ENCODE data around the gene VPS13D. TPM values are rescaled to one million over a fixed set of nuclear protein-coding genes. Genes with fewer than 3 reads are reported as not detected.

Gene VPS13D
- total RNA-seq, 1 experiment from 2014 or later: 29.0 TPM

DNA sequence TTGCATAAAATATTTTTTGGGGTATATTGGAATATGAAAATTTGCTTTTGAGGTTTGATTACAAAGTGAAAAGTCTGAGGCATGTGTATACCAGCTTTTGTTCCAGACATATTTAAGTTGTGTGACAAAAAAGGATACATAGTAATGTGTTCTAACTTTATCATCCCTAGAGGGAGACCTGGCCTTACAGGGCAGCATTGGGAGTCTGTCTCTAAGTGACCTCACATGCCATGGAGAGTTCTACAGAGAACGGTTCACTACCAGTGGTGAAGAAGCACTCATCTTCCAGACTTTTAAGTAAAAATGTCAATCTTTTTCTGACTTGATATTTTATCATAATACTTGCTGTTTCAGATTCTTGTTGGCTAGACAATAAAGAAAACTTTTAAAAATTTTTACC, 61.0 kb downstream of the VPS13D start (continued):
- TF ChIP-seq, protein P1, sequence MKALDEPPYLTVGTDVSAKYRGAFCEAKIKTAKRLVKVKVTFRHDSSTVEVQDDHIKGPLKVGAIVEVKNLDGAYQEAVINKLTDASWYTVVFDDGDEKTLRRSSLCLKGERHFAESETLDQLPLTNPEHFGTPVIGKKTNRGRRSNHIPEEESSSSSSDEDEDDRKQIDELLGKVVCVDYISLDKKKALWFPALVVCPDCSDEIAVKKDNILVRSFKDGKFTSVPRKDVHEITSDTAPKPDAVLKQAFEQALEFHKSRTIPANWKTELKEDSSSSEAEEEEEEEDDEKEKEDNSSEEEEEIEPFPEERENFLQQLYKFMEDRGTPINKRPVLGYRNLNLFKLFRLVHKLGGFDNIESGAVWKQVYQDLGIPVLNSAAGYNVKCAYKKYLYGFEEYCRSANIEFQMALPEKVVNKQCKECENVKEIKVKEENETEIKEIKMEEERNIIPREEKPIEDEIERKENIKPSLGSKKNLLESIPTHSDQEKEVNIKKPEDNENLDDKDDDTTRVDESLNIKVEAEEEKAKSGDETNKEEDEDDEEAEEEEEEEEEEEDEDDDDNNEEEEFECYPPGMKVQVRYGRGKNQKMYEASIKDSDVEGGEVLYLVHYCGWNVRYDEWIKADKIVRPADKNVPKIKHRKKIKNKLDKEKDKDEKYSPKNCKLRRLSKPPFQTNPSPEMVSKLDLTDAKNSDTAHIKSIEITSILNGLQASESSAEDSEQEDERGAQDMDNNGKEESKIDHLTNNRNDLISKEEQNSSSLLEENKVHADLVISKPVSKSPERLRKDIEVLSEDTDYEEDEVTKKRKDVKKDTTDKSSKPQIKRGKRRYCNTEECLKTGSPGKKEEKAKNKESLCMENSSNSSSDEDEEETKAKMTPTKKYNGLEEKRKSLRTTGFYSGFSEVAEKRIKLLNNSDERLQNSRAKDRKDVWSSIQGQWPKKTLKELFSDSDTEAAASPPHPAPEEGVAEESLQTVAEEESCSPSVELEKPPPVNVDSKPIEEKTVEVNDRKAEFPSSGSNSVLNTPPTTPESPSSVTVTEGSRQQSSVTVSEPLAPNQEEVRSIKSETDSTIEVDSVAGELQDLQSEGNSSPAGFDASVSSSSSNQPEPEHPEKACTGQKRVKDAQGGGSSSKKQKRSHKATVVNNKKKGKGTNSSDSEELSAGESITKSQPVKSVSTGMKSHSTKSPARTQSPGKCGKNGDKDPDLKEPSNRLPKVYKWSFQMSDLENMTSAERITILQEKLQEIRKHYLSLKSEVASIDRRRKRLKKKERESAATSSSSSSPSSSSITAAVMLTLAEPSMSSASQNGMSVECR (CRISPR knock-in tag; IDR thresholded peaks at IDR 0.05; ENCODE audit: borderline replicate concordance): no peak
- TF ChIP-seq TEAD1 (CRISPR knock-in tag; IDR thresholded peaks at IDR 0.05) (no peak), PRRX2 (CRISPR knock-in tag; IDR thresholded peaks at IDR 0.05) (no peak)

DNA sequence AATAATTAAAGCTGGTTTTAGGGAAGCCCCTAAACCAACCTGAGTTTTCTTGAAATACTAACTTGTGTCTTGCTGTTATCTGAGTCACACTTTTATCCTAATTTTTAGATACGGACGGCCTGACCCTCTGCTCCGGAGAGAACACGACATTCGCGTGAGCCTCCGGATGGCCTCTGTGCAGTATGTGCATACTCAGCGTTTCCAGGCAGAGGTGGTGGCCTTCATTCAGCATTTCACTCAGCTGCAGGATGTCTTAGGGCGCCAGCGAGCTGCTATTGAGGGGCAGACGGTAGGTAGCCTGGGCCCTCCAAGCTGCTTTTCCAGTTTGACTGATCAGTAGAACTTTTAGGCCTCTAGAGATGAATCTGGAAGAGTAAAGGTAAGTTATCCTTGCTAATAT, 63.6 kb downstream of the VPS13D start:
- Mint-ChIP-seq H3K27ac (no peak overlapping the region), H3K9me3 (no peaks in the 10 kb centered on the region), H3K36me3 (peaks cover 7% of the 10 kb centered on the region), H3K4me3 (no peak overlapping the region), H3K4me1 (no peaks in the 10 kb centered on the region), H3K27me3 (ENCODE audit: low read depth) (no peaks in the 10 kb centered on the region)
- ChIA-PET POLR2A (no interaction called here), CTCF (interaction anchor here (0.5 to 2.4 kb wide), 3 partner anchors 18 to 46 kb away, joined by 3 to 24 read pairs (median 5); no protein-coding TSS in a partner anchor)
- DNase-seq (ENCODE audit: low spot score): no peak
- ATAC-seq: no peak
- no peak for TF ChIP-seq ZNF232 (CRISPR knock-in tag; IDR thresholded peaks at IDR 0.05)
- TF ChIP-seq, protein P2, sequence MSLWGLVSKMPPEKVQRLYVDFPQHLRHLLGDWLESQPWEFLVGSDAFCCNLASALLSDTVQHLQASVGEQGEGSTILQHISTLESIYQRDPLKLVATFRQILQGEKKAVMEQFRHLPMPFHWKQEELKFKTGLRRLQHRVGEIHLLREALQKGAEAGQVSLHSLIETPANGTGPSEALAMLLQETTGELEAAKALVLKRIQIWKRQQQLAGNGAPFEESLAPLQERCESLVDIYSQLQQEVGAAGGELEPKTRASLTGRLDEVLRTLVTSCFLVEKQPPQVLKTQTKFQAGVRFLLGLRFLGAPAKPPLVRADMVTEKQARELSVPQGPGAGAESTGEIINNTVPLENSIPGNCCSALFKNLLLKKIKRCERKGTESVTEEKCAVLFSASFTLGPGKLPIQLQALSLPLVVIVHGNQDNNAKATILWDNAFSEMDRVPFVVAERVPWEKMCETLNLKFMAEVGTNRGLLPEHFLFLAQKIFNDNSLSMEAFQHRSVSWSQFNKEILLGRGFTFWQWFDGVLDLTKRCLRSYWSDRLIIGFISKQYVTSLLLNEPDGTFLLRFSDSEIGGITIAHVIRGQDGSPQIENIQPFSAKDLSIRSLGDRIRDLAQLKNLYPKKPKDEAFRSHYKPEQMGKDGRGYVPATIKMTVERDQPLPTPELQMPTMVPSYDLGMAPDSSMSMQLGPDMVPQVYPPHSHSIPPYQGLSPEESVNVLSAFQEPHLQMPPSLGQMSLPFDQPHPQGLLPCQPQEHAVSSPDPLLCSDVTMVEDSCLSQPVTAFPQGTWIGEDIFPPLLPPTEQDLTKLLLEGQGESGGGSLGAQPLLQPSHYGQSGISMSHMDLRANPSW (CRISPR knock-in tag; conservative IDR thresholded peaks at IDR 0.05; ENCODE audit: low read depth): no peak
- TF ChIP-seq, protein P3, sequence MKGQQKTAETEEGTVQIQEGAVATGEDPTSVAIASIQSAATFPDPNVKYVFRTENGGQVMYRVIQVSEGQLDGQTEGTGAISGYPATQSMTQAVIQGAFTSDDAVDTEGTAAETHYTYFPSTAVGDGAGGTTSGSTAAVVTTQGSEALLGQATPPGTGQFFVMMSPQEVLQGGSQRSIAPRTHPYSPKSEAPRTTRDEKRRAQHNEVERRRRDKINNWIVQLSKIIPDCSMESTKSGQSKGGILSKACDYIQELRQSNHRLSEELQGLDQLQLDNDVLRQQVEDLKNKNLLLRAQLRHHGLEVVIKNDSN (CRISPR knock-in tag; IDR thresholded peaks at IDR 0.05): no peak
- TF ChIP-seq ZNF396 (CRISPR knock-in tag; IDR thresholded peaks at IDR 0.05; ENCODE audit: borderline replicate concordance): no peak
- no peak for TF ChIP-seq NFATC4 (CRISPR knock-in tag; IDR thresholded peaks at IDR 0.05)
- TF ChIP-seq, protein P4, sequence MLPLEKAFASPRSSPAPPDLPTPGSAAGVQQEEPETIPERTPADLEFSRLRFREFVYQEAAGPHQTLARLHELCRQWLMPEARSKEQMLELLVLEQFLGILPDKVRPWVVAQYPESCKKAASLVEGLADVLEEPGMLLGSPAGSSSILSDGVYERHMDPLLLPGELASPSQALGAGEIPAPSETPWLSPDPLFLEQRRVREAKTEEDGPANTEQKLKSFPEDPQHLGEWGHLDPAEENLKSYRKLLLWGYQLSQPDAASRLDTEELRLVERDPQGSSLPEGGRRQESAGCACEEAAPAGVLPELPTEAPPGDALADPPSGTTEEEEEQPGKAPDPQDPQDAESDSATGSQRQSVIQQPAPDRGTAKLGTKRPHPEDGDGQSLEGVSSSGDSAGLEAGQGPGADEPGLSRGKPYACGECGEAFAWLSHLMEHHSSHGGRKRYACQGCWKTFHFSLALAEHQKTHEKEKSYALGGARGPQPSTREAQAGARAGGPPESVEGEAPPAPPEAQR (CRISPR knock-in tag; IDR thresholded peaks at IDR 0.05): no peak

DNA sequence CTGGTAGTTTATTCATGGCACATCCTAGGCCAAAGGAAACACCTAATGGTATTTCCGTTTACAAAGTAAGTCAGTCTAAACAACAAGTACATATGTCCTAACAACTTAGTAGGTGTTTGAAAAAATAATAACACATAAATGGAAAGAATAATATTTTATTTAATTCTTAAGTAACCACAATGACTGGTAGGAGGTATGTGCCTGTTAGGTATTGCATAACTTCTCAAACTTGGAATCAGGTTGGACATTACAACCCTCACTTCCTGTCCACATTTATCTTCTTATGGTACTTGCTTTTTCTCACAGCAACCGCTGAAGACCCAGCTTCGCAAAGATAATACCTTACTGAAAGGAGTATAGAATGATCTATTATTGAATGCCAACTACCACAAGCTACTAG, 64.2 kb downstream of the VPS13D start:
- H3K36me3 Mint-ChIP-seq: peaks cover 7% of the 10 kb centered on the region
- no peak for TF ChIP-seq HMGA2 (CRISPR knock-in tag; IDR thresholded peaks at IDR 0.05)
- TF ChIP-seq, protein P5, sequence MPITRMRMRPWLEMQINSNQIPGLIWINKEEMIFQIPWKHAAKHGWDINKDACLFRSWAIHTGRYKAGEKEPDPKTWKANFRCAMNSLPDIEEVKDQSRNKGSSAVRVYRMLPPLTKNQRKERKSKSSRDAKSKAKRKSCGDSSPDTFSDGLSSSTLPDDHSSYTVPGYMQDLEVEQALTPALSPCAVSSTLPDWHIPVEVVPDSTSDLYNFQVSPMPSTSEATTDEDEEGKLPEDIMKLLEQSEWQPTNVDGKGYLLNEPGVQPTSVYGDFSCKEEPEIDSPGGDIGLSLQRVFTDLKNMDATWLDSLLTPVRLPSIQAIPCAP (CRISPR knock-in tag; IDR thresholded peaks at IDR 0.05): no peak
- no peak for TF ChIP-seq OVOL2 (CRISPR knock-in tag; IDR thresholded peaks at IDR 0.05; ENCODE audit: borderline replicate concordance)
- TF ChIP-seq ETV6 (CRISPR knock-in tag; IDR thresholded peaks at IDR 0.05): no peak
- TF ChIP-seq, protein P6, sequence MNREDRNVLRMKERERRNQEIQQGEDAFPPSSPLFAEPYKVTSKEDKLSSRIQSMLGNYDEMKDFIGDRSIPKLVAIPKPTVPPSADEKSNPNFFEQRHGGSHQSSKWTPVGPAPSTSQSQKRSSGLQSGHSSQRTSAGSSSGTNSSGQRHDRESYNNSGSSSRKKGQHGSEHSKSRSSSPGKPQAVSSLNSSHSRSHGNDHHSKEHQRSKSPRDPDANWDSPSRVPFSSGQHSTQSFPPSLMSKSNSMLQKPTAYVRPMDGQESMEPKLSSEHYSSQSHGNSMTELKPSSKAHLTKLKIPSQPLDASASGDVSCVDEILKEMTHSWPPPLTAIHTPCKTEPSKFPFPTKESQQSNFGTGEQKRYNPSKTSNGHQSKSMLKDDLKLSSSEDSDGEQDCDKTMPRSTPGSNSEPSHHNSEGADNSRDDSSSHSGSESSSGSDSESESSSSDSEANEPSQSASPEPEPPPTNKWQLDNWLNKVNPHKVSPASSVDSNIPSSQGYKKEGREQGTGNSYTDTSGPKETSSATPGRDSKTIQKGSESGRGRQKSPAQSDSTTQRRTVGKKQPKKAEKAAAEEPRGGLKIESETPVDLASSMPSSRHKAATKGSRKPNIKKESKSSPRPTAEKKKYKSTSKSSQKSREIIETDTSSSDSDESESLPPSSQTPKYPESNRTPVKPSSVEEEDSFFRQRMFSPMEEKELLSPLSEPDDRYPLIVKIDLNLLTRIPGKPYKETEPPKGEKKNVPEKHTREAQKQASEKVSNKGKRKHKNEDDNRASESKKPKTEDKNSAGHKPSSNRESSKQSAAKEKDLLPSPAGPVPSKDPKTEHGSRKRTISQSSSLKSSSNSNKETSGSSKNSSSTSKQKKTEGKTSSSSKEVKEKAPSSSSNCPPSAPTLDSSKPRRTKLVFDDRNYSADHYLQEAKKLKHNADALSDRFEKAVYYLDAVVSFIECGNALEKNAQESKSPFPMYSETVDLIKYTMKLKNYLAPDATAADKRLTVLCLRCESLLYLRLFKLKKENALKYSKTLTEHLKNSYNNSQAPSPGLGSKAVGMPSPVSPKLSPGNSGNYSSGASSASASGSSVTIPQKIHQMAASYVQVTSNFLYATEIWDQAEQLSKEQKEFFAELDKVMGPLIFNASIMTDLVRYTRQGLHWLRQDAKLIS (CRISPR knock-in tag; IDR thresholded peaks at IDR 0.05; ENCODE audit: borderline replicate concordance): no peak
- TF ChIP-seq, protein P7, sequence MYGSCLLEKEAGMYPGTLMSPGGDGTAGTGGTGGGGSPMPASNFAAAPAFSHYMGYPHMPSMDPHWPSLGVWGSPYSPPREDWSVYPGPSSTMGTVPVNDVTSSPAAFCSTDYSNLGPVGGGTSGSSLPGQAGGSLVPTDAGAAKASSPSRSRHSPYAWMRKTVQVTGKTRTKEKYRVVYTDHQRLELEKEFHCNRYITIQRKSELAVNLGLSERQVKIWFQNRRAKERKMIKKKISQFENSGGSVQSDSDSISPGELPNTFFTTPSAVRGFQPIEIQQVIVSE (CRISPR knock-in tag; IDR thresholded peaks at IDR 0.05; ENCODE audit: borderline replicate concordance): no peak
- TF ChIP-seq ESRRA (CRISPR knock-in tag; IDR thresholded peaks at IDR 0.05; ENCODE audit: borderline replicate concordance): no peak
- TF ChIP-seq, protein P8, sequence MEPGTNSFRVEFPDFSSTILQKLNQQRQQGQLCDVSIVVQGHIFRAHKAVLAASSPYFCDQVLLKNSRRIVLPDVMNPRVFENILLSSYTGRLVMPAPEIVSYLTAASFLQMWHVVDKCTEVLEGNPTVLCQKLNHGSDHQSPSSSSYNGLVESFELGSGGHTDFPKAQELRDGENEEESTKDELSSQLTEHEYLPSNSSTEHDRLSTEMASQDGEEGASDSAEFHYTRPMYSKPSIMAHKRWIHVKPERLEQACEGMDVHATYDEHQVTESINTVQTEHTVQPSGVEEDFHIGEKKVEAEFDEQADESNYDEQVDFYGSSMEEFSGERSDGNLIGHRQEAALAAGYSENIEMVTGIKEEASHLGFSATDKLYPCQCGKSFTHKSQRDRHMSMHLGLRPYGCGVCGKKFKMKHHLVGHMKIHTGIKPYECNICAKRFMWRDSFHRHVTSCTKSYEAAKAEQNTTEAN (CRISPR knock-in tag; IDR thresholded peaks at IDR 0.05): no peak

More for the DNA sequence above, 64.2 kb downstream of the VPS13D start:
- no peak overlapping the region for H3K27ac Mint-ChIP-seq
- no peaks in the 10 kb centered on the region for H3K4me1 Mint-ChIP-seq
- no peaks in the 10 kb centered on the region for H3K9me3 Mint-ChIP-seq
- H3K27me3 Mint-ChIP-seq (ENCODE audit: low read depth): no peaks in the 10 kb centered on the region
- DNase-seq (ENCODE audit: low spot score): no peak
- ATAC-seq: no peak
- CTCF ChIA-PET: interaction anchor here (0.5 to 2.4 kb wide), 3 partner anchors 18 to 45 kb away, joined by 3 to 24 read pairs (median 5); no protein-coding TSS in a partner anchor
- H3K4me3 Mint-ChIP-seq: no peak overlapping the region
- POLR2A ChIA-PET: no interaction called here

All from WTC11 (cell line).